GM18520 (cell line): ENCODE results near the gene LIN28B.

Experiments
- ATAC-seq: cut with Tn5 transposase; IDR thresholded peaks from one replicate; pipeline ENCODE4 v1.9.1; 2021; ENCODE audit not compliant: unreplicated experiment

Gene LIN28B

DNA sequence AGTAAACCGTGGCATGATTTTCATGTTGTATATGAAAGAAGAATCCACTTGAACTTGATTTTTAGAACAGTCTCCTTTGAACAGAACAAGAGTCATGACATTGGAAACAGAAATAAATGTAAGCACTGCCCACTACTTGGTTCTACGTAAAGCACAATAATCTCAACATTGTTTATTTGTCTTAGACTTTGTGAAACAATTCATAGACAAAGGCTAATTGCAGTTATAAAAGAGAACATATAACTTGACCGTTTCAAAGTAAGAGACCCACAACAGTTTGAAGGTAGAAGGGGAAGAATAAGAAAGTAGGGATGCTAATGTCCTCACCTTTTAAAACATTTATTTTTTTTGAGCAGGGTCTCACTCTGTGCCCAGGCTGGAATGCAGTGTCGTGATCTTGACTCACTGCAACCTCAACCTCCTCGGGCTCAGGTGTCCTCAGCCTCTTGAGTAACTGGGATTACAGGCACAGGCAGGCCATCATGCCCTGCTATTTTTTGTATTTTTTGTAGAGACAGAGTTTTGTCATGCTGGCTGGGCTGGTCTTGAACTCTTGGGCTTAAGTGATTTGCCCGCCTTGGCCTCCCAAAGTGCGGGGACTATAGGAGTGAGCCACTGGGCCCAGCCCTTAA is 151.8 kb downstream of the LIN28B start:
- no peak for ATAC-seq

DNA sequence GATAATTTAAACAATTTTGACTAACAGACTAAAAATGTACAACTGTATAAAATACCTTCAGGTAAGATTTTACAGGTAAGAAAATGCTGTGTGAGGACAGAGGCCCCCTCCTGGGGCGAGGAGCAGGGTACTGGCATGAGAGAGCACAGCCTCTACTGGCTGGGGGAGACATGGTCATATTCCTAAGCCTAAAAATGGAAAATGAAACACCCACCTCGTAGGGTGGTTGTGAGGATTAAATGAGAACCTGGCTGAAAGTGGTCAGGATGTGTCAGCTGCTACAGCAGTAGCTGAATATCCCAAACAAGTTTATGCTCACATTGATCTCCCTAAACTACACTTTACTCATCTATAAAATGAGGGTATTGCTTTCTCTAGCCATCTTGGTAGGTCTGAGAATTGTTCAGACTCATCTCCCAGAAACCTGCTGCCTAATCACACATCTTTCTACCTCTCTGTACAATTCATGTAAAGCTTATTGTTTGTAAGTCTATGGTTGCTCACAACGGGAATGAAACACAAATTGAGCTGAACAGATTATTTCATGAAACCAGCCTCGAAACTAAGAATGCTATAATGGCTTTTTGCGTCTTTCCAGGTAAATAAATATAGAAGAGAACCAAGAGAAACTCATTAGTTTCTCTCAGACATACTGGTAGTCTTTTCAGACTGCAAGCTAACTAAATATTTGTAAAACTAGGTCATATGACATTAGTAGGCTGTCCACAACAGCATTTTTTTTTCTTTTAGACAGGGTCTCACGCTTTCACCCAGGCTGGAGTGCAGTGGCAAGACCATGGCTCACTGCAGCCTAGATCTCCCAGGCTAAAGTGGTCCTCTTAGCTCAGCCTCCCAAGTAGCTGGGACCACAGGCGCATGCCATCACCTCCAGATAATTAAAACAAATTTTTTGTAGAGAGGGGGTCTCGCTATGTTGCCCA is 153.3 kb downstream of the LIN28B start:
- ATAC-seq = no peak

DNA sequence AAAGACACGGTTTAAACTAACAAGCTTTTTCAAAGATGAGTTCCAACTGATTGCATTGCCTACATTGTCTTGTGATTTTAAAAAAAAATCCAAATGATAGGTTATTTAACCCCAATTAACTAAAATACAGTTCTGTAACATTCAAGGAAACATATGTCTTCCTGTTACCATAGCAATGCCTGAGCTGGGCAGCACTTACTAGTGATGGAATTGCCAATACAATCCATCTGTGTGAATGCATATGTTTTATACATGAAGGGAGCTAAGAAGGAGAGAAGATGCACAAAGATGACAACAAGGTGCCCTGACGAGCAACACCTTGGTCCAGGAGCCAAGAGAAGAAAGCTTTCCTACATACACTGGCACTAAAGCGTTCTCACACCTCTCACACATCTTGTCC is 154.2 kb downstream of the LIN28B start:
- ATAC-seq = no peak

DNA sequence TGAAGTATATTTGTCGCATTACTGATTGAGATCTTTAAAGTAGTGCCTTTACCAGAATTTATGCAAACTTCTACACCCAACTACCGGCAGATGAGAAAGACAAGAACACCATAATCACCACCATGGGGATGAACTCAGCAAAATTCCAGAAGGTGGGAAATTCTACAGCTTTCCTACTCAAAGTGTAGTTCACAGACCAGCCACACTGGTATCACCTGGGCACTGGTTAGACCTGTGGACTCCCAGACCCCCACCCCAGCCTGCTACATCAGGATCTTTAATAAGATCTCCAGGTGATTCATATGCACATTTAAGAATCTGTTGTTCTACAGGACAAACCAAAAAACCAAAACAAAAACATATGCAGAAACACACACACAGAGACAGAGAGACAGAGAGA is 155.0 kb downstream of the LIN28B start:
- ATAC-seq = no peak

DNA sequence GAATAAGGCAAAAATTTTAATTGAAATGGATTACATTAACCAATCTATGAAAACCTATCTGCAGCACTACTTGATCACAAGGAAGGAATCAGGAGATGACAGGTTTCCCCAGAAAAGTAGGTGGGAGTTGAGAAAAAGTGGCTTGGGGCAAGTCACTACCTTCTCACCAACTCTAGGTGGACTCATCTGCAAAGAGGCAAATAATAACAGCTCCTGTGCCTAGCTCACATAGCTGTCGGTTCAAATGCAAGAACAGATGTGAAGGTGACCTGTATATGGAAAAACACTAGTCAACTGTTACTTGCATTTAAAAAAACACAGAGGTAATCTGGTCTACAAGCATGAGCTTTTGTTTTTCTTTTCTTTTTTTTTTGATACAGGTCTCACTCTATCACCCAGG is 155.7 kb downstream of the LIN28B start:
- no peak for ATAC-seq

DNA sequence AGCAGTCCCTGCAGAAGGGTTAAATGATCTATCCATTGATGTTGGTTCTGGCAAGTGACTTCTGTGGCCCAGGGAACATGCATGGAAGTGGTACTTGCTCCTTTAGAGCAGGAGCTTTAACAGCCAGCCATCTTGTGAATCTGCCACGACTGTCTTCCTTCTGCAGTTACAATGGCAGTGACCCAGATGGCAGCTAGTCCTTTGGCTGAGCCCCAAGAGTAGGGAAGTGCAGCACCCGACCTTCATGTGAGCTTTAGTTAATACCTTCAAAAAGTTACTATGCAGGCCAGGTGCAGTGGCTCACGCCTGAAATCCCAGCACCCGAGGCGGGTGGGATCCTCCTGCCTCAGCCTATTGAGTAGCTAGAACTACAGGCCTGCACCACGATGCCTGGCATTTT is 156.5 kb downstream of the LIN28B start:
- no peak for ATAC-seq

DNA sequence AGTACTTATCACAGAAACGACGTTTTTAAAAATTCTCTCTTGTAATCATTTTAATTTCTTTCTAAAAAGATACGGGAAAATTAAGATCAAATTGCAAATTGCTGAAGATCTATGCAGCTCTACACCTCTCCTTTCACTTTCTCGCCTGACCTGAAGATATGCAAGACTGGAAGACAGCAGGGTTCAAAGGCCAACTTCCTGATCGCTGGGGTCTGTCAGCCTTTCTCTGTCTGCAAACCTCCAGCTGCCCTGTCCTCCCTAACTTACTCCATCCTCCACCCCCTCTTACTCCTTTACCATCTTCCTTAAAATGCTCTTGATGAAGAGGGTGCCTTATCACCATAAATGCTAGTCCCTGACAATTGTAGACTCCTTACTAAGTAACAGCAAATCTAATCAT is 159.2 kb downstream of the LIN28B start:
- ATAC-seq = no peak

DNA sequence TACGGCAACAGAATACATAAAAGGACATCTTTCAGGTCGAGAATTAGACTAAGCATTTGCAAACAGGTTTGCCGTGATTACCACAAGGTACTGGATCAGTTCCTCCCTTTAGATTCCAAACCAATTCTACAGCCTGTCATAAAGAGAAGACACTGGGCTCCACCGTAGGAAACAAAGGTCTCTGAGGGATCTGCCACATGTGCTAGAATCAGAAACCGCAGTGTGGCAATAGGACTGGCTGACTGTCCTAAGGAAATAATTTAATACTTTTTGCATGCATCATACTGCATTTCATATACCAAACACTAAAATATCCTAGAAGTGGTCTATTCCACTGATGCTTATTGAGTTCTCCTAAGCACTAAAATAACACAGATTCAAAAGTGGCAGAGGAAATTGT is 163.7 kb downstream of the LIN28B start:
- ATAC-seq = no peak

DNA sequence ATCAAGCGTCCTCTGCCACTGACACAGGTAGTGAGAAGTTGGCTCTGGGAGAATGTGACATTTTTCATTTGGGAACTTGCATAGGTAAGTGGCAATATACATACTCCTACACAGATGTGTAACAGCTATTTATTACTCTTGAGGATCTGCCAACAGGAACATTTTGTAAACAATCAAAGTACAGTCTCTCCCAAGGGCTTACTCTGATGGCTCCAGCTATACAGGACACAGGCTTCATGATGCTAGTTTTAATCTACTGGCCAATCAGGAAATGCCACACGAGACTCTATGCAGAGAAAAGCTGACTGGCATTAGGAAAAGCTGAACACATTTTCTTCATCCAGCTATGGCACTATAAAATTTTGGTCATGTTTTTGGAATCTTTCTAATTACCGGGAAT is 165.1 kb downstream of the LIN28B start:
- no peak for ATAC-seq

DNA sequence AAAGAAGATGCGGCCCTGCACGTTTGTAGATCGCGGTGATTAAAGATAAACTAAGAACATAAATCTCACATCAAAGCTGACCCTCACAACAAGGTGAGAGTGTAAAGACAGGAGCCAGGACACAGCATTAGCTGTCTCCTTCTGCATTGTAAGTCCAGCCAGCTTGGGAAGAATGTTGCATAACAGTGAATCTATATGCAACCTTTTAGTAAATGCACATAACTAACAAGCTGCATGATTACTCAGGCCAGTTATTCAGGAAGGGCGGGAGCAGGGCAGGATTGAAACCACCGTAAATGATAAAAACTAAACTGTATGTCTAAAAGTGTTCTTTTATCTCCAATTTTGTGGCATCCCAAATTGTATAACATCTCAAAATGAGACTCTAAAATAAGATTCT is 165.8 kb downstream of the LIN28B start:
- no peak for ATAC-seq
